Mononuclear cell (primary cell): ENCODE results near the gene LRRFIP2. TPM values are rescaled to one million over a fixed set of nuclear protein-coding genes. Genes with fewer than 3 reads are reported as not detected.
"Not testable (repeated sequence)": the region's sequence is repeated elsewhere in the genome, so short reads cannot be mapped to it uniquely, and the experiment has no call there.

Experiments
- H3K27me3 ChIP-seq: 2 replicates; pipeline ENCODE4 v1.6.0; 2011; ENCODE audit warnings: low read length, control low read depth; ENCODE audit not compliant: insufficient read depth
- H3K4me1 ChIP-seq: 2 replicates; pipeline ENCODE4 v1.5.1; 2011; ENCODE audit warnings: mild to moderate bottlenecking, low read length, control low read depth; ENCODE audit not compliant: insufficient read depth
- H3K4me3 ChIP-seq: 2 replicates; pipeline ENCODE4 v1.5.1; 2011; ENCODE audit warnings: mild to moderate bottlenecking, low read length, moderate library complexity
- H3K9me3 ChIP-seq: 2 replicates; pipeline ENCODE4 v1.5.1; 2011; ENCODE audit warnings: low read depth, mild to moderate bottlenecking, control low read depth, low read length
- total RNA-seq: library from RNA; depleted of rRNA; stranded (reverse); fragments of >200 nt; gene quantifications from one replicate; pipeline ENCODE4 v1.2.3, GENCODE V29; 2012

LRRFIP2 gene
- total RNA-seq, 1 donor: 63.1 TPM

- no peaks in the 10 kb centered on the region for H3K9me3 ChIP-seq
- H3K4me3 ChIP-seq: no peak overlapping the region
- no peaks in the 10 kb centered on the region for H3K4me1 ChIP-seq
- no peaks in the 10 kb centered on the region for H3K27me3 ChIP-seq
Measured at GRCh38 chr3:37096288-37096687, 78.1 kb downstream of the LRRFIP2 start.

GRCh38 chr3:37094636-37095035, 79.7 kb downstream of the LRRFIP2 start:
- H3K4me3 ChIP-seq: no peak overlapping the region
- no peaks in the 10 kb centered on the region for H3K27me3 ChIP-seq
- H3K4me1 ChIP-seq: no peaks in the 10 kb centered on the region
- H3K9me3 ChIP-seq: no peaks in the 10 kb centered on the region

- Histone ChIP-seq H3K9me3 (no peaks in the 10 kb centered on the region), H3K4me1 (no peaks in the 10 kb centered on the region), H3K4me3 (no peak overlapping the region), H3K27me3 (no peaks in the 10 kb centered on the region)
Measured at GRCh38 chr3:37093481-37093880, 80.9 kb downstream of the LRRFIP2 start.

- Histone ChIP-seq H3K4me3 (no peak overlapping the region), H3K27me3 (no peaks in the 10 kb centered on the region)
Measured at GRCh38 chr3:37092484-37092883, 81.9 kb downstream of the LRRFIP2 start.

GRCh38 chr3:37087870-37088269, 86.5 kb downstream of the LRRFIP2 start:
- Histone ChIP-seq H3K27me3 (no peaks in the 10 kb centered on the region), H3K4me3 (no peak overlapping the region), H3K9me3 (no peaks in the 10 kb centered on the region), H3K4me1 (no peaks in the 10 kb centered on the region)

More at GRCh38 chr3:37092484-37092883, 81.9 kb downstream of the LRRFIP2 start:
- no peaks in the 10 kb centered on the region for H3K9me3 ChIP-seq
- H3K4me1 ChIP-seq: no peaks in the 10 kb centered on the region

GRCh38 chr3:37086918-37087317, 87.5 kb downstream of the LRRFIP2 start:
- no peaks in the 10 kb centered on the region for H3K4me1 ChIP-seq
- H3K4me3 ChIP-seq: no peak overlapping the region
- H3K9me3 ChIP-seq: no peaks in the 10 kb centered on the region
- no peaks in the 10 kb centered on the region for H3K27me3 ChIP-seq

GRCh38 chr3:37082317-37082716, 92.1 kb downstream of the LRRFIP2 start:
- H3K4me3 ChIP-seq: no peak overlapping the region
- H3K27me3 ChIP-seq: no peaks in the 10 kb centered on the region
- H3K4me1 ChIP-seq: no peaks in the 10 kb centered on the region
- no peaks in the 10 kb centered on the region for H3K9me3 ChIP-seq

- Histone ChIP-seq H3K9me3 (no peaks in the 10 kb centered on the region), H3K4me3 (no peak overlapping the region), H3K27me3 (no peaks in the 10 kb centered on the region), H3K4me1 (no peaks in the 10 kb centered on the region)
Measured at GRCh38 chr3:37075955-37076354, 98.4 kb downstream of the LRRFIP2 start.

- no peaks in the 10 kb centered on the region for H3K9me3 ChIP-seq
- H3K4me1 ChIP-seq: no peaks in the 10 kb centered on the region
Measured at GRCh38 chr3:37074178-37074577, 100.2 kb downstream of the LRRFIP2 start.

GRCh38 chr3:37072892-37073291, 101.5 kb downstream of the LRRFIP2 start:
- H3K4me3 ChIP-seq: no peak overlapping the region
- no peaks in the 10 kb centered on the region for H3K9me3 ChIP-seq
- no peaks in the 10 kb centered on the region for H3K27me3 ChIP-seq
- no peaks in the 10 kb centered on the region for H3K4me1 ChIP-seq

More at GRCh38 chr3:37074178-37074577, 100.2 kb downstream of the LRRFIP2 start:
- Histone ChIP-seq H3K27me3 (no peaks in the 10 kb centered on the region), H3K4me3 (no peak overlapping the region)

- Histone ChIP-seq H3K4me1 (no peaks in the 10 kb centered on the region), H3K9me3 (no peaks in the 10 kb centered on the region), H3K27me3 (no peaks in the 10 kb centered on the region), H3K4me3 (no peak overlapping the region)
Measured at GRCh38 chr3:37071921-37072320, 102.5 kb downstream of the LRRFIP2 start.

- H3K27me3 ChIP-seq: no peaks in the 10 kb centered on the region
- H3K4me3 ChIP-seq: no peak overlapping the region
- H3K4me1 ChIP-seq: no peaks in the 10 kb centered on the region
- no peaks in the 10 kb centered on the region for H3K9me3 ChIP-seq
Measured at GRCh38 chr3:37068031-37068430, 106.4 kb downstream of the LRRFIP2 start.

- Histone ChIP-seq H3K4me1 (no peaks in the 10 kb centered on the region), H3K4me3 (no peak overlapping the region), H3K9me3 (no peaks in the 10 kb centered on the region), H3K27me3 (no peaks in the 10 kb centered on the region)
Measured at GRCh38 chr3:37067577-37067976, 106.8 kb downstream of the LRRFIP2 start.

GRCh38 chr3:37064747-37065146, 109.6 kb downstream of the LRRFIP2 start:
- Histone ChIP-seq H3K27me3 (no peaks in the 10 kb centered on the region), H3K4me1 (no peaks in the 10 kb centered on the region), H3K9me3 (no peaks in the 10 kb centered on the region), H3K4me3 (no peak overlapping the region)

GRCh38 chr3:37058117-37058516, 116.3 kb downstream of the LRRFIP2 start:
- Histone ChIP-seq H3K4me3 (no peak overlapping the region), H3K9me3 (no peaks in the 10 kb centered on the region), H3K27me3 (no peaks in the 10 kb centered on the region), H3K4me1 (no peaks in the 10 kb centered on the region)

GRCh38 chr3:37056826-37057225, 117.6 kb downstream of the LRRFIP2 start:
- H3K9me3 ChIP-seq: no peaks in the 10 kb centered on the region
- no peaks in the 10 kb centered on the region for H3K27me3 ChIP-seq
- H3K4me1 ChIP-seq: no peaks in the 10 kb centered on the region
- no peak overlapping the region for H3K4me3 ChIP-seq

GRCh38 chr3:37055077-37055476, 119.3 kb downstream of the LRRFIP2 start:
- not testable (repeated sequence) for H3K27me3 ChIP-seq, H3K4me3 ChIP-seq, H3K4me1 ChIP-seq, H3K9me3 ChIP-seq
